GM10266 (cell line): ENCODE measurements around the gene VWA5B2.

Experiments
- DNase-seq: peaks from one replicate; pipeline ENCODE4 v3.0.0; 2012; ENCODE audit errors: extremely low spot score
- TF ChIP-seq, protein P1 (sequence below): IDR thresholded peaks from 2 replicates; pipeline ENCODE4 v1.5.1; 2012; ENCODE audit warnings: mild to moderate bottlenecking, low read depth; ENCODE audit not compliant: control insufficient read depth, insufficient read depth; ENCODE audit errors: missing control alignments

Gene VWA5B2

DNA sequence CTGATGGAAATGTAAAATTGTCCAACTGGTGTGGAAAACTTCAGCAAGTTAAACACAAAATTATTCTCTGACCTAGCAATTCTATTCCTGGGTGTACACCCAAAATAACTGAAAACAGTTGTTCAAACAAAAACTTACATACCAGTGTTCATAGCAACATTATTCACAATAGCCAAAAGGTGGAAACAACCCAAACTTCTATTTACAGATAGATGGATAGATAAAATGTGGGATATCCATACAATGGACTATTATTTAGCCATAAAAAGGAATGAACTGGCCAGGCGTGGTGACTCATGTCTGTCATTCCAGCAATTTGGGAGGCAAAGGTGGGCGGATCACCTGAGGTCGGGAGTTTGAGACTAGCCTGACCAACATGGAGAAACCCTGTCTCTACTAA is 6.9 kb upstream of the VWA5B2 start:
- DNase-seq = no peak
- TF ChIP-seq, protein P1, sequence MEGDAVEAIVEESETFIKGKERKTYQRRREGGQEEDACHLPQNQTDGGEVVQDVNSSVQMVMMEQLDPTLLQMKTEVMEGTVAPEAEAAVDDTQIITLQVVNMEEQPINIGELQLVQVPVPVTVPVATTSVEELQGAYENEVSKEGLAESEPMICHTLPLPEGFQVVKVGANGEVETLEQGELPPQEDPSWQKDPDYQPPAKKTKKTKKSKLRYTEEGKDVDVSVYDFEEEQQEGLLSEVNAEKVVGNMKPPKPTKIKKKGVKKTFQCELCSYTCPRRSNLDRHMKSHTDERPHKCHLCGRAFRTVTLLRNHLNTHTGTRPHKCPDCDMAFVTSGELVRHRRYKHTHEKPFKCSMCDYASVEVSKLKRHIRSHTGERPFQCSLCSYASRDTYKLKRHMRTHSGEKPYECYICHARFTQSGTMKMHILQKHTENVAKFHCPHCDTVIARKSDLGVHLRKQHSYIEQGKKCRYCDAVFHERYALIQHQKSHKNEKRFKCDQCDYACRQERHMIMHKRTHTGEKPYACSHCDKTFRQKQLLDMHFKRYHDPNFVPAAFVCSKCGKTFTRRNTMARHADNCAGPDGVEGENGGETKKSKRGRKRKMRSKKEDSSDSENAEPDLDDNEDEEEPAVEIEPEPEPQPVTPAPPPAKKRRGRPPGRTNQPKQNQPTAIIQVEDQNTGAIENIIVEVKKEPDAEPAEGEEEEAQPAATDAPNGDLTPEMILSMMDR = no peak

DNA sequence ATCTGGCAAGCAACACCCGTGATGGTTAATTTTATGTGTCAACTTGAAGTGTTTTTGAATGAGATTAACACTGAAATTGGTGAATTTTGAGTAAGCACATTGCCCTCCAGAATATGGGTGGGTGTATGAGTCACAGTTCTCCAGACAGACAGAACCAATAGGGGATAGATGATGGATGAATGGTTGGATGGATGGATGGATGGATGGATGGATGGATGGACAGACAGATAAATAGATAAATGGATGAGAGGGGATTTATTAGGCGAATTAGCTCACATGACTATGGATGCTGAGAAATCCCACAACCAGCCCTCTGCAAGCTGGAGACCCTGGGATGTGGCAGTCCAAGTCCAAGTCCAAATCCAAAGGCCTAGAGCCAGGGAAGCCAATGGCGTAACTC is 5.4 kb upstream of the VWA5B2 start:
- TF ChIP-seq, protein P1 = no peak
- DNase-seq = no peak

DNA sequence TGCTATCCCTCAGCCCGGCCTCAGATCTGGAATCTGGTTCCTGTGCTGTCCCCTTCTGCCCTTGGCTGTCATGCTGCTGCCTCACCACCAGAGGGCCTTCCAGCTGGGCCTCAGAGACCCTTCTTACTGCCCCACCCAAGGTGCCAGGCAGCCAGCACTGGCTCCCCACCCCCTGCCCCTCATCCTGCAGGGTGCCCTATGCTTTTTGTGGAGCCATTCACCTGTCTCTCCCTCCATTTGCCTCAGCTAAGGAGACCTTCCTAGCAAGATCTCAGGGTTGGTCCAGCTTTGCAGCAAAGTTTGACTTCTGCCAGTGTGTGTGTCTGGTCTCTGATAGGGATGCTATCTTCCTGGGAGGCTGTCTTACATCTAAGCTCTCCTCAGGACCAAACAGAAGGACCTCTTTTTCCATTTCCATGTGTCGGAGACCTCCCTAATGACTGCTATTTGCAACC is 1.9 kb upstream of the VWA5B2 start:
- TF ChIP-seq, protein P1 = peak; percentile 93
- DNase-seq = peak; percentile 88

DNA sequence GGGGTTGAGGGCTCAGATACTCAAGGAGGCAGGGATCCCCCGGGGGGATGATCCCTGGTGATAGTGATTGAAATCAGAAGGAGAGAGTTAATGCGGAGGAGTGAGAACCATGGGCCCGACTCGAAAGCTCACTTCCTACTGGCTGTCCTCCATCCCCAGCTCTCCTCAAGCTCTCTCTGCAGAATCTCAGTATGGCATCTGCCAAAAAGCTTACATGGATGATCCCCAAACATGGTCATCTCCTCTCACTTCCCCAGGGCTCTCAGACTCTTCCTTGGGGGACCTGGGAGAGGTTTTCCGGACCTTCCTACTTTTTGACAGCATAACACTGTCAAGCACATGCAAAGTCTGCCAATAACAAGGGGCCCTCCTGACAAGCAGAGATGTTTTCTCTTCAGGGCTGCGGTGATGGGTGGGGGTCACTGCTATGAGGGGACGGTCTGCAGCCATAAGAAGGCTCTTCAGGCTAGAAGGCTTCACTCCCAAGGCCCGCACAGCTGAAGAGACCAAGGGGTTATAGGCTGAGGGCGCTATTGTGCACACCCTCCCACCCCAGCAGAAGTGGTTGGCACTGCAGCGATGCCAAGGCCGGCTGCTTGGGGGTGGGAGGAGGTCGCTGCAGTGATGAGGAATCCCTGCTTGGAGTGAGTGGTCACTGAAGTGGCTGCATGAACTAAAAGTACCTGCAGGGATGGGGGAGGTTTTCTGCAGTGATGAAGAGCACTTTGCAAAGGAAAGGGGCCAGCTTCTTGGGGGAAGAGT is 828 bp upstream of the VWA5B2 start:
- TF ChIP-seq, protein P1 = no peak
- peak; percentile 55 for DNase-seq

DNA sequence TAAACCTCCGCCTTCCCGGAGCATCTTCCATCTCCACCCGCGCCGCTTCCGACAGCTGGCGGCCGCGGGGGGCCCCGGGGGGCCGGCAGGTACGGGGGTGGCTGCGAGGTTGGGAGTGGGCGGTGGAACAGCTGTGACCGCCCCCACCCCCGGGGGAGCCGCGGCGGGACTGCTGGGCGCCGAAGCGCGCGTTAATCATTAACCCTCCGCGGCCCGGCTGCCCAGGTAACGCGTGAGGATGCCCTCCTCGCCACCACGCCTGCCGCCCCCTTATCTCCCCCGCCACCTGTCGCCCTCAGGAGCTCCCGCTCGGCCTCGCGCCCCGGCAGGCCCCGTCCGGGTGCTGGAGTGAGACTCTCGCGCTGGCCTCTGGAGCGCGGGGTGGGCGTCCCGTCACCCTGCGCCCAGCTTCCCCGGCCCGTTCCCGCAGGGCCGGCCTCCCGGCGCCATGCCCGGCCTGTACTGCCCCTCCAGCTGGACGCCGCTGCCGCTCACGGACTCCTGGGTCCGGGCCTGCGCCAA is 757 bp downstream of the VWA5B2 start:
- peak; percentile 75 for DNase-seq
- TF ChIP-seq, protein P1 = no peak

DNA sequence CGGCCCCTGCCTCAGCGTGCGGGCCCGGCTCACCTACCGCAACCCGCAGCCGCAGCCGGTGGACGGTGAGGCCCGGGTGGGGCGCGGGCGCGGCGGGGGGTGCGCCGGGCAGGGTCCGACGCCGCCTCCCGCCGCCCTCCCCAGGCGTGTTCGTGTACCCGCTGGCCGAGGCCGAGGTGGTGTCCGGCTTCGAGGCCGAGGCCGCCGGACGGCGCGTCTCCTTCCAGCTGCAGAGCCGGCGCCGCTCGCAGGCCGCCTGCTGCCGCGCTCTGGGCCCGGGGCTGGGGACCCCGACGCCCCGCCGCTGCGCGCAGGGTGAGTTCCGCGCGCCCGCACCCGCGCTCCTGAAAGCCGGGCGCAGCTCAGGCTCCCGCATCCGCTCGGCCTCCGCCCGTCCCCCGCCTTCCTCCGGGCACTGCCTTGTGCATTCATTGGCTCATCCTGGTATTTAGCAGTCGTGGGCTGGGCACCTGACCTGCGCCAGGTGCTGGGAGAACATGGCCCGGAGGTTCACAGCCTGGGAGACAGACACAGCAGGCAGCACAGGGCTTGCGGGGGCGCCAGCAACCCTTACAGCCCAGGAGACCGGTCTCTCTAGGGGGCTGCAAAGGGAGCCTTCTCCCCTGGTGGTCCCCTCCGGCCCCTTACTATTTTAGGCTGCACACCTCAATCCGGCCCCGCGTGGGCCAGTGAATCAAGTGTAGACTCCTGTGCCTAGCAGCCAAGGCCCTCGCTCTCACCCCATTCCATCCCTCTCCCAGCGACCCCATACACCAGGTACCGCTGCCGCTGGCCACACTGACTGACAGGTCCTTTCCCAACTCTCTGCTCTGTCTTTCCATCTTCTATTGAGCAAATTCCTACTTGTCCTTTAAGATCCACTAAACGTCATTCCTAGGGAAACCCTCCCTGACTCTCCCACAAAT is 1.5 kb downstream of the VWA5B2 start:
- TF ChIP-seq, protein P1 = no peak
- peak; percentile 59 for DNase-seq
